GM21737 (cell line): ENCODE results near the gene CC2D1A.

ENCODE experiments used
- ATAC-seq: cut with Tn5 transposase; IDR thresholded peaks from one replicate; pipeline ENCODE4 v1.9.1; 2021; ENCODE audit warnings: mild to moderate bottlenecking, moderate library complexity; ENCODE audit not compliant: unreplicated experiment

The CC2D1A gene

GRCh38 chr19:13975870-13976269 lies 69.9 kb downstream of the CC2D1A start:
- ATAC-seq, result no peak

- no peak for ATAC-seq
These were observed 70.4 kb downstream of the CC2D1A start for GRCh38 chr19:13976446-13976845.

GRCh38 chr19:13977803-13978202 lies 71.8 kb downstream of the CC2D1A start:
- no peak for ATAC-seq

- ATAC-seq, result no peak
These were observed 72.6 kb downstream of the CC2D1A start for GRCh38 chr19:13978351-13979243.

GRCh38 chr19:13979244-13979615 lies 73.2 kb downstream of the CC2D1A start:
- ATAC-seq, result no peak

GRCh38 chr19:13979686-13980085 lies 73.7 kb downstream of the CC2D1A start:
- ATAC-seq, result no peak

GRCh38 chr19:13980340-13980739 lies 74.3 kb downstream of the CC2D1A start:
- ATAC-seq, result no peak
